ES-I3 (cell line): ENCODE results near the gene SLC22A23.
A peak's percentile ranks its signal among the peaks of the same experiment; 100 is the strongest.
"Not testable (repeated sequence)": the region's sequence is repeated elsewhere in the genome, so short reads cannot be mapped to it uniquely, and the experiment has no call there.

Experiments
- H3K36me3 ChIP-seq: 2 replicates; pipeline ENCODE4 v1.6.1; 2013; ENCODE audit warnings: mild to moderate bottlenecking, low read length, control low read depth, moderate library complexity; ENCODE audit not compliant: insufficient read depth
- H3K4me1 ChIP-seq: 2 replicates; pipeline ENCODE4 v1.6.1; 2013; ENCODE audit warnings: mild to moderate bottlenecking, control low read depth, low read length; ENCODE audit not compliant: insufficient read depth
- H3K9ac ChIP-seq: 2 replicates; pipeline ENCODE4 v1.6.1; 2013; ENCODE audit warnings: low read depth, mild to moderate bottlenecking, low read length, moderate library complexity
- H3K9me3 ChIP-seq: 2 replicates; pipeline ENCODE4 v1.6.1; 2013; ENCODE audit warnings: mild to moderate bottlenecking, low read length, moderate library complexity; ENCODE audit not compliant: control insufficient read depth, insufficient read depth

SLC22A23 gene

GRCh38 chr6:3245216-3245615 lies 211.6 kb downstream of the SLC22A23 start:
- H3K9ac ChIP-seq, result no peak overlapping the region
- H3K36me3 ChIP-seq, result no peaks in the 10 kb centered on the region
- H3K9me3 ChIP-seq, result no peaks in the 10 kb centered on the region
- H3K4me1 ChIP-seq, result peaks cover 7% of the 10 kb centered on the region

DNA sequence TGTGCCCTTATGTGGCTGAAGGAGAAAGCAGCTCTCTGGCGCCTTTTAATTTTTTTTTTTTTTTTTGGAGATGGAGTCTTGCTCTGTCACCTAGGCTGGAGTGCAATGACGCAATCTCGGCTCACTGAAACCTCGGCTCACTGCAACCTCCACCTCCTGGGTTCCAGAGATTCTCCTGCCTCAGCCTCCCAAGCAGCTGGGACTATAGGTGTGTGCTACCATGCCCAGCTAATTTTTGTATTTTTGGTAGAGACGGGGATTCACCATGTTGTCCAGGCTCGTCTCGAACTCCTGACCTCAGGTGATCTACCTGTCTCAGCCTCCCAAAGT lies 212.1 kb downstream of the SLC22A23 start:
- H3K36me3 ChIP-seq, H3K9ac ChIP-seq, H3K4me1 ChIP-seq, H3K9me3 ChIP-seq: not testable (repeated sequence)

DNA sequence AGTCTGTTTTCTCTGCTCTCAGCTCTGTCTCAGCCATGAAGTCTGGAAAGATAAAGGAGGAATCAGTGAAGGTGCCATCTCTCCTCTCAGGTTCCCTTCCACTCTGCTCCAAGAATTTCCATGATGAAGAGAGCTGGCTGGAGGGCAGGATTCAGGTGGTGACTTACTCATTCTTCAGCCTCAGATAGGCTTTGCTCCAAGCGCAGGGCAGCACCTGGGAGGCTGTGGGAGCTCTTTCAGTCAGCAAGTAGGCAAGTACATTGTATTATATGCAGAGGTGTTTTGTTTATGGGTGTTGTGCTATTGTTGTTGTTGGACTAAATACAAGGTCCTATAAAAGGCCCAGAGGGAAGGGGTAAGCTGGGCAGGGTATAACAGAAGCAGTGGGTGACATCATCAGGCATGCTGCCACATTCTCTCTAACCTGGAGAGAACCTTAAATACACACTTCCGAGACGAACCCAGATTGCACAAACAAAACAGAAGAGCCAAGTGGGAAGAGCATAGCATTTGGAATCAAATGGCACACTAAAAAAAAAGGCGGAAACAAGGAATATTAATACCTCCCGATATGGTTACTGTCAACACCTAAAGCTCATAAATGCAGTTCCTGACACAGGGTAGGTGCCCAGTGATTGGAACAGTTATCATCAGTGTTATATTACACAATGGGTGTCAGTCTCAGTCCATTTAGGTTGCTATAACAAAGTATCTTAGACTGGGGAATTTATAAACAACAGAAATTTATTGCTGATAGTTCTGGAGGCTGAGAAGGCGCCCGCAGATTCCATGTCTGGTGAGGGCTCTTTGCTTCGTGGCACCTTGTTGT lies 212.6 kb downstream of the SLC22A23 start:
- H3K9ac ChIP-seq, result no peak overlapping the region
- no peaks in the 10 kb centered on the region for H3K36me3 ChIP-seq
- no peaks in the 10 kb centered on the region for H3K9me3 ChIP-seq
- peaks cover 7% of the 10 kb centered on the region for H3K4me1 ChIP-seq

DNA sequence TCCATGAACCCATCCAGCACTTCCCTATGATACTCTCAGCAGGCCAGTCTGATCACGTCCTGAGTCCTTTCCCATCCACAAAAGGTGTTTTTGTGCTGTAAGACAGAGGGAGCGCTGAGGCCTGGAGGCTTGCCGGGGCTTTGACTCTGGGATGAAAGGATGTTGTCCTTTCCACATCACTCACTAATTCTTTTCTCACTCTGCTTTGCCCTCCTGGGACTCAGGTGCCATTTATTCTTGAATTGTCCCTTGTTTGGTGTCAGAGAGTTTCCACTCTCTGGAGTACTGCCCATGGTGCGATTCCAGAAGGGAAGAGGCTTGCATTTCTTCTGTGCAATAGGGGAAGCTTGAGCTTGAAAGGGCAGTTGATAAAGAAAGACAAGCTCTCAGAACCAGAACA lies 214.1 kb downstream of the SLC22A23 start:
- Histone ChIP-seq H3K4me1 (no peaks in the 10 kb centered on the region; the same call in 1 of the 2 replicates), H3K9ac (no peak overlapping the region), H3K9me3 (no peaks in the 10 kb centered on the region), H3K36me3 (no peaks in the 10 kb centered on the region)

DNA sequence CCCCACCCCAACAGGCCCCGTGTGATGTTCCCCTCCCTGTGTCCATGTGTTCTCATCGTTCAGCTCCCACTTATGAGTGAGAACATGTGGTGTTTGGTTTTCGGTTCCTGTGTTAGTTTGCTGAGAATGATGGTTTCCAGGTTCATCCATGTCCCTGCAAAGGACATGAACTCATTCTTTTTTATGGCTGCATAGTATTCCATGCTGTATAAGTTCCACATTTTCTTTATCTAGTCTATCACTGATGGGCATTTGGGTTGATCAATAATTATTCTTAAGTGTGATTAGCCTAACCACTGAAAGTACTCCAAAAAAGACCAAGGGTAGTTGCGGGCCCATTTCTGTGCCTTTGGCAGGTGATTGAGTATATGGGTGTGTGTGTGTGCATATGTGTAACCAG lies 215.1 kb downstream of the SLC22A23 start:
- not testable (repeated sequence) for H3K9me3 ChIP-seq, H3K36me3 ChIP-seq, H3K9ac ChIP-seq, H3K4me1 ChIP-seq

DNA sequence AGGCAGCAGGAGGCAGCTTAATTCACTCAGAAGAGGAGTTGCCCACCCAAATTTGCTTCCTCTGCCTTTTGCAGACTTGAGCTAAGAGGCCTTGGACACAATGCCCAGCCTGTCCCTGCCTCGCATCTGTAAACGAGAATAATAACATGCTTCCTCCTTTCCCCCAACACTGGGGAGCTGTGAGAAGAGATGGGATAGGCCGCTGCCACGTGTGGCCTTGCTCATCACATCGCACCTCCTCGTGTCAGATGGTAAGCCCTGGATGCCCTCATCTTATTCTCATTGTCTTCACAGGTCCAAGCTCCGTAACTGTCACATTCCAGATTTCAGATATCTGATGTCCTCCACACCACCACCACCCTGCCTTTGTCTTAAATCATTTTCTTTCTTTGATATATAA lies 216.3 kb downstream of the SLC22A23 start:
- Histone ChIP-seq H3K4me1 (peaks cover 6% of the 10 kb centered on the region; the same call in 1 of the 2 replicates), H3K36me3 (no peaks in the 10 kb centered on the region), H3K9me3 (no peaks in the 10 kb centered on the region), H3K9ac (no peak overlapping the region)

GRCh38 chr6:3239110-3239830 lies 217.6 kb downstream of the SLC22A23 start:
- H3K9me3 ChIP-seq, result no peaks in the 10 kb centered on the region
- H3K9ac ChIP-seq, result no peak overlapping the region
- peaks cover 6% of the 10 kb centered on the region; the same call in 1 of the 2 replicates for H3K4me1 ChIP-seq
- H3K36me3 ChIP-seq, result no peaks in the 10 kb centered on the region

GRCh38 chr6:3237761-3238662 lies 218.8 kb downstream of the SLC22A23 start:
- Histone ChIP-seq H3K9ac (no peak overlapping the region), H3K9me3 (no peaks in the 10 kb centered on the region), H3K4me1 (peaks cover 6% of the 10 kb centered on the region; the same call in 1 of the 2 replicates), H3K36me3 (no peaks in the 10 kb centered on the region)

DNA sequence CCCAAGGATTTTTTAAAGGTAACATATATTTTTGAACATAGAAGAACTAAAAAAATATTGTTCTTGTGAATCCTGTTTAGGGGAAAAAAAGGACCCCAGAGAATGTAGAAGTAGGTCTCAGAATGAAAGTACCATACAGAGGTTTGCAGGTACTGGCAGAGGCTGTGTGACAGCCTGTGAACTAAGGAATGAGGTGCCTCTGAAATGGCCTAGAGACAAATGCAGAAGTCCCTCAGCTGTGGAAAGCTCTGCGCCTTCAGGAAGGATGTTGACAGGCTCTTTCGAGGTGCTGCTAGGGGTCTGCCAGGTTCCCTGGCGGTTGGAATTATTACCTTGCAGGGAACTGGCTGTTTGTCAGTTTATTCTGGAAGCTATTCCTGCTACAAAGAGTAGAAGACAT lies 220.8 kb downstream of the SLC22A23 start:
- Histone ChIP-seq H3K9ac (no peak overlapping the region), H3K36me3 (no peaks in the 10 kb centered on the region), H3K9me3 (no peaks in the 10 kb centered on the region), H3K4me1 (peaks cover 6% of the 10 kb centered on the region; the same call in 1 of the 2 replicates)

DNA sequence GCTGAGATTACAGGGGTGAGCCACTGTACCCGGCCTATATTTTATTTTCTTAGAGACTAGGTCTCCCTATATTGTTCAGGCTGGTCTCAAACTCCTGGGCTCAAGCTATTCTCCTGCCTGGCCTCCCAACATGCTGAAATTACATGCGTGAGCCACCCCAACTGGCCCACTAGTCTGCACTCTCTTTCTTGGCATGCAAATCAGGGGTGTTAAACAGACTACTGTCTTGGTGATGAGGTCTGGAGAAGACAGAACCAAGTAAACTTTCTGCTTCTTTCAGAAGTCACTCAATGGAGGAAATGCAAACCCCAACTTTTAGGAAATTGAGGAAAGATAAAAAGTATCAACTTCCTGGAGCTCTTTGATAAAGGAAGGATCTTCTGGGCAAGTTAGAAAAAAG lies 221.4 kb downstream of the SLC22A23 start:
- no peak overlapping the region for H3K9ac ChIP-seq
- no peaks in the 10 kb centered on the region for H3K9me3 ChIP-seq

DNA sequence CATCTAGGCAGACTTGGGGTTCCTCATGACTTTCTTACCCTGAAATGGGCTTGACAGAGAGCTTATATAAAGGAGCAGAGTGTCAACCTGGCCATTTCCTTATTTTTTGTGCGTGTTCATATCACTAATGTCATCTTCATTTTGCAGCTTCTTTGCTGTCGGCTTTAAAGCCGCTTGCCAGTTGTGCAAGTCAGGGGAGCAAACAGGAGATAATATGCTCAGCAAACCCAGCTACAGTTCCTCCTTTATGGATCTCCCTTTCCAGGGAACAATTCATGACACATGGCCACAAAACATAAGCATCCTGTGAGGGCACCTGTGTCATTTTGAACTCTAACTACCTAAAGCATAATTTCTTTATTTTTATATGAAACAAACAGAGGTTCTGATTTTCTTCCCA lies 222.9 kb downstream of the SLC22A23 start:
- Histone ChIP-seq H3K4me1 (peaks cover 8% of the 10 kb centered on the region; the same call in 1 of the 2 replicates), H3K36me3 (no peaks in the 10 kb centered on the region), H3K9me3 (no peaks in the 10 kb centered on the region), H3K9ac (no peak overlapping the region)

More for the DNA sequence above, 221.4 kb downstream of the SLC22A23 start:
- H3K36me3 ChIP-seq, result no peaks in the 10 kb centered on the region
- peaks cover 6% of the 10 kb centered on the region; the same call in 1 of the 2 replicates for H3K4me1 ChIP-seq

DNA sequence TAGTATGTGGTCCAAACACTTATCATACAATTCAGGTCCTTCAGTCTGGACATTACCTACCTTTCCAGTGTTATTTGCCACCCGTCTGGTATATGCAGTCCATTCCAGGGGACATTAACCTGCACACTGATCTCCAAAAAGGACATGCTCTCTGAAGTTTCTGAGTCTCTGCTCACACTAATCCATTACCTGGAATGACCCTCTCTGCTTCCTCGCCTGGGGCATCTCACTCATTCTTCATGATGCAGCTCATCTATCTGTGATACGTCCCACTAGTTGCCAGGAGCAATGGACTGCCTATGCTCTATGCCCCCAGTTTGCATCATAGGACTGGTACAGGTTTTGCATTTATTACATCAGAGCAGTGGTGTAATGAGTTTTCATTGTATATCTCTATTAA lies 223.5 kb downstream of the SLC22A23 start:
- no peaks in the 10 kb centered on the region for H3K9me3 ChIP-seq
- peaks cover 8% of the 10 kb centered on the region; the same call in 1 of the 2 replicates for H3K4me1 ChIP-seq
- H3K9ac ChIP-seq, result no peak overlapping the region
- no peaks in the 10 kb centered on the region for H3K36me3 ChIP-seq

DNA sequence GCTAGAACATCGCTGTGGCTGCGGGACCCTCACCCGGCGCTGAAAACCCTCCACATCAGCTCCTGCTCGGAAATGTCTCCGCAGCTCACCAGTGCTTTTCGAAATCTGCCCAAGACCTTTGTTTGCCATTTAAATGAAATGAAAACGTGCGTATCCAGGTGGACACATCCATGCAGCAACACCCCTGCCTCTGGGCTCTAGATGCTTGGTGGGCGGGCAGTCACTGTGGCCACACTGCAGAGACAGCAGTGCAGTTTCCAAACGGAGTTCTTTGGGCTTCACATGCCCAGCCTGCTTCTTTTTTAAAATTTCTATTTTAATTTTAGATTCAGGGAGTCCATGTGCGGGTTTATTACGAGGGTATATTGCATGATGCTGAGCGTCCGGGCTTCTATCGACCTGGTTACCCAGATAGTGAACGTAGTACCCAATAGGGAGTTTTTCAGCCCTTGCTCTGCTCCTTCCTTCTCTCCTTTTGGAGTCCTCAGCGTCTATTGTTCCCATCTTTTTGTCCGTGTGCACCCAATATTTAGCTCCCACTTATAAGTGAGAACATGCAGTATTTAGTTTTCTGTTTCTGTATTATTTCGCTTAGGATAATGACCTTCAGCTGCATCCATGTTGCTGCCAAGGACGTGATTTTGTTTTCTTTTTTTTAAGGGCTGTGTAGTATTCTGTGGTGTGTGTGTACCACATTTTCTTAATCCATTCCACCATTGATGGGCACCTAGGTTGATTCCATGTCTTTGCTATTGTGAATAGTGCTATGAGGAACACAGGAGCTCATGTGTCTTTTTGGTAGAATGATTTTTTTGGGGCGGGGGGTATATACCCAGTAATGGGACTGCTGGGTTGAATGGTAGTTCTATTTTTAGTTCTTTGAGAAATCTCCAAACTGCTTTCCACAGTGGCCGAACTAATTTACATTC lies 224.6 kb downstream of the SLC22A23 start:
- H3K9me3 ChIP-seq, result no peaks in the 10 kb centered on the region
- no peaks in the 10 kb centered on the region for H3K36me3 ChIP-seq
- peaks cover 8% of the 10 kb centered on the region; the same call in 1 of the 2 replicates for H3K4me1 ChIP-seq
- H3K9ac ChIP-seq, result peak overlapping the region; percentile 63
